ENCODE data around the gene RIPOR3.

The RIPOR3 gene

DNA sequence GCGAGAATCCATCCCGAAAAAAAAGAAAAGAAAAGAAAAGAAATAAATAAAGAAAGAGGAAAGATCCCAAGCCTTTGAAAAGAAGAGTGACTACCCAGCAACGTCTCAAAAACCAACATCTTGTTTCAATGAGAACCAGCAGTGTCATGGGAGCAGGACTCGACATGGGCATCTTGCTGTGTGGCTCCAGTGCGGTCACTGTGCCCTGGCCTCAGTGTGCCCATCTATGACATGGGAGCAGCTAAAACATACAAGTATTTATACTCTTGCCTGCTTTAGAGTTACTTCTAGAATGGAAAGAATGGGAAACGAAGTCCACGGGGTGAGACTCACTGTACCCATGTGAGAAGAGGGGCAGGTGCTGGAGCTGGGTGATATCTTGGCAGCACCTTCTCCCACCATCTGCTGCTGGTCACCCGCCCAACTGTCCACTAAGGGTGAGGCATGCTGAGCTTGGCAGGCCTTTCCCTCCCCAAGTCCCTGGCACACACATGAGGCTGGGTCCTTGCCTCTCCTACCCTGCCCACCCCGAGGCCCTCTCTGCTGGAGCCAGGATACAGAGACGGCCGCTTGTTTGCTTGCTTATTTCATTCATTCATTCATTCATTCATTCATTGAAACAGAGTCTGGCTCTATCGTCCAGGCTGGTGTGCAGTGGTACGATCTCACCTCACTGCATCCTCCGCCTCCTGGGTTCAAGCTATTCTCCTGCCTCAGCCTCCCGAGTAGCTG, 77.7 kb downstream of the RIPOR3 start:
- H3K4me3 ChIP-seq (ENCODE audit: low read depth, low read length), result no peak overlapping the region
- no peak for DNase-seq (ENCODE audit: low read depth)
- TF ChIP-seq, protein P1, sequence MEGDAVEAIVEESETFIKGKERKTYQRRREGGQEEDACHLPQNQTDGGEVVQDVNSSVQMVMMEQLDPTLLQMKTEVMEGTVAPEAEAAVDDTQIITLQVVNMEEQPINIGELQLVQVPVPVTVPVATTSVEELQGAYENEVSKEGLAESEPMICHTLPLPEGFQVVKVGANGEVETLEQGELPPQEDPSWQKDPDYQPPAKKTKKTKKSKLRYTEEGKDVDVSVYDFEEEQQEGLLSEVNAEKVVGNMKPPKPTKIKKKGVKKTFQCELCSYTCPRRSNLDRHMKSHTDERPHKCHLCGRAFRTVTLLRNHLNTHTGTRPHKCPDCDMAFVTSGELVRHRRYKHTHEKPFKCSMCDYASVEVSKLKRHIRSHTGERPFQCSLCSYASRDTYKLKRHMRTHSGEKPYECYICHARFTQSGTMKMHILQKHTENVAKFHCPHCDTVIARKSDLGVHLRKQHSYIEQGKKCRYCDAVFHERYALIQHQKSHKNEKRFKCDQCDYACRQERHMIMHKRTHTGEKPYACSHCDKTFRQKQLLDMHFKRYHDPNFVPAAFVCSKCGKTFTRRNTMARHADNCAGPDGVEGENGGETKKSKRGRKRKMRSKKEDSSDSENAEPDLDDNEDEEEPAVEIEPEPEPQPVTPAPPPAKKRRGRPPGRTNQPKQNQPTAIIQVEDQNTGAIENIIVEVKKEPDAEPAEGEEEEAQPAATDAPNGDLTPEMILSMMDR (IDR thresholded peaks at IDR 0.05; ENCODE audit: control insufficient read depth, extremely low read depth, insufficient read depth), result no peak

DNA sequence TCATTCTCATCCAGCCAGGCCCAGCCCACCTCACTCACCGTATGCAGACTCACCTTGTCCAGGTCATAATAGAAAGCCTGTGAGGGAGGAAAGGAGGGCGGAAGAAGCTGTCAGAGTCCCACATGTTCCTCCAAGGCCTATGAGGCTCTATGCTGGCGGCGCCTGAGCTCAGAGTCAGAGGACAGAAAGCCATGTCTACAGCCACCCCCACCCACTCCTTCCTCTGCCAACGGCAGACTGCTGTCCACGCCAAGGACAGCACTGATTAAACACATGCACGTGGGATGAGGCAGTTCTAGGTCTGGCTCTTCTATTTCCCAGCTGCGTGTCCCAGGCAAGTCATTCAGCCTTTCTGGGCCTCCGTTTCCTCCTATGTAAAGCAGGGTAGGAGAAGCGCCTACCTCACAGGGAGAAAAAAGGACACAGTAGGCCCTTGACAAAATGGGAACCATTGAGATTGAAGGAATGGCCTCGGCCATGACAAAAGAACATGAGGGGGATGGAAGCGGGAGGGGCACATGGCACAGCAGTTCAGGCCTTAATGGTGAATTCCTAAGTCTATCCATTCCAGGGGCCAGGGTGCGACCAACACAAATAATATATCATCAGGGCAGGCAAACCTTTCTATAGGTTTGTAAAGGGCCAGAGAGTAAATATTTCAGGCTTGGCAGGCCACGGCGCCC, 80.1 kb downstream of the RIPOR3 start:
- no peak overlapping the region for H3K4me3 ChIP-seq (ENCODE audit: low read depth, low read length)
- no peak for DNase-seq (ENCODE audit: low read depth)
- TF ChIP-seq, protein P1 (IDR thresholded peaks at IDR 0.05; ENCODE audit: control insufficient read depth, extremely low read depth, insufficient read depth), result no peak

DNA sequence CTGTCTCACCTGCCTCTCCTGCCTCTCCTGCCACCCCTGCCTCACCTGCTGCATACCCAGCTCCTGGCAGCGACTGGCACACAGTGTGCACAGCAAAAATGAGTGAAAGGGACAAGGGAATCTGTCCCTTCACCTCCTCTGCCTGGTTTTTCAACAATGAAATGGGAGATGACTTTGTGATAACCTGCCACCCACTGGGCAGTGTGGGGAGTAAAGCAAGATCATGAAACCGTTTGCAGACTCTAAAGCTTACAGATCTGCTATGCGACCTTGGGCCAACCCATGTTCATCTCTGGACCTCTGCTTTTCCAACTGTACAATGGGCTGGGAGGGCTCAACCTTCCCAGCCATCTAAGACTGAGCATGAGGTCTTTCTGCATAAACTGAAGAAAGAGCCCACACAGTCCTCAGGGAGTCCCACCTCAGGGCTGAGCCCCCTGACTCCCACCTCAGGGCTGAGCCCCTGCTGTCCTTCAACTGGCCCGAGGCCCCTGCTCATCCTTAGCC, 81.1 kb downstream of the RIPOR3 start:
- DNase-seq (ENCODE audit: low read depth), result no peak
- TF ChIP-seq, protein P1 (IDR thresholded peaks at IDR 0.05; ENCODE audit: control insufficient read depth, extremely low read depth, insufficient read depth), result peak; percentile 42
- no peak overlapping the region for H3K4me3 ChIP-seq (ENCODE audit: low read depth, low read length)

DNA sequence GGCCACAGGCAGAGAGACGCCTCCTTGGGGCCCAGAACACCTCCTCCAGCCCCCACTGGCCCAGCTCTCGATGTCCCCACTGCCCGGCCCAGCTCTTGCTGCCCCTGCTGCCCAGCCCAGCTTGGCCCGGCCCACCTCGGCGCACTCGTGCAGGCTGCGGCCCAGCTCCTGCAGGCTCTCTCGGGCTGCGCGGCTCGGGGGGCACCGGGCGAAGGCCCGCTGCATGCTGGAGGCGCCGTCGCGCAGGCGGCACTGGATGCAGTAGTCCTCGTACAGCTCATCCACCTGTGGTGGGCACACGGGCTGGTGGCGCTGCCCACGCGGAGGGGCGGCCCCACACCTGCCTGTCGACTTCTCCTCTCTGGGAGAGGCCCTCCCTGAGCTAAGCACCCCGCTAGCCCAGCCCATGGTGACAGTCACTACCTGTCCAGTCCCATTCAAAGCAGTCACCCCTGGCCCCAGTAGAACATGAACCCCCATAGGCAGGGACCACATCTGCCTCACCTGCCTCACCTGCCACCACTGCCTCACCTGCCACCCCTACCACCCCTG, 81.8 kb downstream of the RIPOR3 start:
- TF ChIP-seq, protein P1 (IDR thresholded peaks at IDR 0.05; ENCODE audit: control insufficient read depth, extremely low read depth, insufficient read depth), result no peak
- DNase-seq (ENCODE audit: low read depth), result no peak
- no peak overlapping the region for H3K4me3 ChIP-seq (ENCODE audit: low read depth, low read length)

DNA sequence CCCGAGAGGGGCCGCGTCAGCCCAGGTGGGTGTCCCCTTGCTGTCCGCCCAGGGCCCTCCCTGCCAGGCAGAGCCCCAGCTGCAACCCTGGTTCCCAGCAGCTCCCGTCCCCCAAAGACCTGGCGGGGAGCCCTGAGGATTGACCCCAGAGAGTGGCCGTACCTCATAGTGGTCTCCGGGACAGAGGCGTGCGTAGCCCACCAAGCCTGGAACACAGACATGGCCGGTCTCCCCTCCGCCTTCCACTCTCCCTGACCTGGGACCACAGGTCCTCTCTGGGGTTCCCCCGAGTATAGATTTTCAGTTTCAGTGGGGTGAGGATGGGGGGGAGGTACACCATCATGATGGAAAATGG, 82.6 kb downstream of the RIPOR3 start:
- no peak for DNase-seq (ENCODE audit: low read depth)
- TF ChIP-seq, protein P1 (IDR thresholded peaks at IDR 0.05; ENCODE audit: control insufficient read depth, extremely low read depth, insufficient read depth), result no peak
- H3K4me3 ChIP-seq (ENCODE audit: low read depth, low read length), result no peak overlapping the region

DNA sequence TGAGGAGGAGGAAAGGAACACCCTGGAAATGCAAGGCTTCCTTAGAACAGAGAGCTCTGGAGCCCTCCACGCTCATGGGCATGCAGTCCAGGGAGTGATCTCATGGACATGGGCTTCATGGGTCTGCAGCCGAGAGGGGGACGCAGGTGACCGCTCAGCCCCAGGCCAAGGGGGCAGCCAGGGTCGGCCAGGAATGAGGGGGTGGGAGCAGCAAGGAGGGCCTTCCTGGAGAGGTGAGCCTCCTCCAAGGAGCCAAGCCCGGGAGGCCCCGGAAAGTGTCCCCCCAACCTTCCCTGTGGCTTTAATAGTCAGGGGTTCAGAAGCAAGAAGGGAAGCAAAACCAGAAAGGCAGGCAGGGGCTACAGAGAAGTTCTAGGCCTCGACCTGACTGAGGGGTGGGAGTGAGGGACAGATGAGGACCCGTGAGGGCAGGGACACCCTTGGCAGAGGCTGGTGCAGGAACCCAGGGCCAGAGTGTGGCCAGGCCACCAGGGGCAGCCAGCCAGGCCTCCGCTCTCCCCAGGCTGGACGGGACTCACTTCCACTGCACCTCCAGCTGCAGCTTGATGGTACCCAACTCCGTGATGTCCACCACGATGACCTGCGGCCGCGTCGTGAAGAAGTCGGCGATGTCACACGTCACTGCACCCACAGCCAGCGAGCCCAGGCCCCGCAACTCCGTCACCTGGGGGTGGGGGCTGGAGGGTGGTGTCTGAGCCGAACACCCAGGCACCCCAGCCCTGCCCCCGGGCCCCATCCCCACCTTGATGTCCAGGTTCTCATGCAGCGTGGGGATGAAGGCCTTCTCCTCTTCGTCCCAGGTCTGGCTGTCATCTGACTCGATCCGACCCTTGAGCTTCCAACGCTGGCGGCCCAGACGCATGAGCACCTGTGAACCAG, 83.2 kb downstream of the RIPOR3 start:
- DNase-seq (ENCODE audit: low read depth), result no peak
- TF ChIP-seq, protein P1 (IDR thresholded peaks at IDR 0.05; ENCODE audit: control insufficient read depth, extremely low read depth, insufficient read depth), result no peak
- no peak overlapping the region for H3K4me3 ChIP-seq (ENCODE audit: low read depth, low read length)
